ENCODE results near the gene NOD2. TPM values are rescaled to one million over a fixed set of nuclear protein-coding genes. Genes with fewer than 3 reads are reported as not detected.

The NOD2 gene
- polyA plus RNA-seq, 1 experiment: not detected

- Histone ChIP-seq H3K27ac (ENCODE audit: low read depth, low read length) (no peak overlapping the region), H3K9me3 (ENCODE audit: control insufficient read depth, insufficient read depth, low read length) (peaks cover 7% of the 10 kb centered on the region), H3K27me3 (ENCODE audit: control insufficient read depth, insufficient read depth, low read length) (peaks cover 4% of the 10 kb centered on the region), H3K4me3 (ENCODE audit: low read depth, low read length) (no peak overlapping the region)
- no peak for TF ChIP-seq CTCF (IDR thresholded peaks at IDR 0.05; ENCODE audit: low read depth, low read length)
- POLR2A ChIA-PET: no interaction called here
- CTCF ChIA-PET: interaction anchor here (0.6 to 1.1 kb wide), 2 partner anchors 98 to 1757 kb away, joined by 4 read pairs; no protein-coding TSS in a partner anchor
- no peak for DNase-seq (ENCODE audit: low read depth, low spot score)
These were observed 15.1 kb downstream of the NOD2 start for GRCh38 chr16:50708373-50709060.

GRCh38 chr16:50709061-50709684 is 15.8 kb downstream of the NOD2 start:
- POLR2A ChIA-PET: no interaction called here
- DNase-seq (ENCODE audit: low read depth, low spot score): no peak

GRCh38 chr16:50709980-50710379 is 16.6 kb downstream of the NOD2 start:
- Histone ChIP-seq H3K9me3 (ENCODE audit: control insufficient read depth, insufficient read depth, low read length) (no peaks in the 10 kb centered on the region; the same call in 1 of the 2 replicates), H3K27me3 (ENCODE audit: control insufficient read depth, insufficient read depth, low read length) (peaks cover 4% of the 10 kb centered on the region), H3K27ac (ENCODE audit: low read depth, low read length) (no peak overlapping the region), H3K4me3 (ENCODE audit: low read depth, low read length) (no peak overlapping the region)
- no peak for TF ChIP-seq CTCF (IDR thresholded peaks at IDR 0.05; ENCODE audit: low read depth, low read length)
- ChIA-PET CTCF (no interaction called here), POLR2A (no interaction called here)
- no peak for DNase-seq (ENCODE audit: low read depth, low spot score)

More at GRCh38 chr16:50709061-50709684, 15.8 kb downstream of the NOD2 start:
- CTCF ChIA-PET: interaction anchor here (0.6 to 1.1 kb wide), 2 partner anchors 97 to 1756 kb away, joined by 4 read pairs; no protein-coding TSS in a partner anchor
- Histone ChIP-seq H3K27ac (ENCODE audit: low read depth, low read length) (no peak overlapping the region), H3K4me3 (ENCODE audit: low read depth, low read length) (no peak overlapping the region), H3K9me3 (ENCODE audit: control insufficient read depth, insufficient read depth, low read length) (peaks cover 4% of the 10 kb centered on the region), H3K27me3 (ENCODE audit: control insufficient read depth, insufficient read depth, low read length) (peaks cover 4% of the 10 kb centered on the region)
- no peak for TF ChIP-seq CTCF (IDR thresholded peaks at IDR 0.05; ENCODE audit: low read depth, low read length)

- Histone ChIP-seq H3K27ac (ENCODE audit: low read depth, low read length) (no peak overlapping the region), H3K9me3 (ENCODE audit: control insufficient read depth, insufficient read depth, low read length) (no peaks in the 10 kb centered on the region; the same call in 1 of the 2 replicates), H3K27me3 (ENCODE audit: control insufficient read depth, insufficient read depth, low read length) (peaks cover 4% of the 10 kb centered on the region), H3K4me3 (ENCODE audit: low read depth, low read length) (no peak overlapping the region)
- no peak for DNase-seq (ENCODE audit: low read depth, low spot score)
- TF ChIP-seq CTCF (IDR thresholded peaks at IDR 0.05; ENCODE audit: low read depth, low read length): no peak
- CTCF ChIA-PET: no interaction called here
- POLR2A ChIA-PET: no interaction called here
These were observed 17.6 kb downstream of the NOD2 start for GRCh38 chr16:50711040-50711439.

GRCh38 chr16:50711862-50712559 is 18.6 kb downstream of the NOD2 start:
- H3K9me3 ChIP-seq (ENCODE audit: control insufficient read depth, insufficient read depth, low read length): no peaks in the 10 kb centered on the region; the same call in 1 of the 2 replicates
- H3K27ac ChIP-seq (ENCODE audit: low read depth, low read length): no peak overlapping the region
- no peak for DNase-seq (ENCODE audit: low read depth, low spot score)
- peaks cover 4% of the 10 kb centered on the region for H3K27me3 ChIP-seq (ENCODE audit: control insufficient read depth, insufficient read depth, low read length)
- POLR2A ChIA-PET: no interaction called here
- no peak for TF ChIP-seq CTCF (IDR thresholded peaks at IDR 0.05; ENCODE audit: low read depth, low read length)
- CTCF ChIA-PET: no interaction called here
- H3K4me3 ChIP-seq (ENCODE audit: low read depth, low read length): no peak overlapping the region
